SK-N-MC (cell line): ENCODE results near the gene DNAJC16.
"Not testable (repeated sequence)": the region's sequence is repeated elsewhere in the genome, so short reads cannot be mapped to it uniquely, and the experiment has no call there.

Experiments
- EZH2 ChIP-seq: fragments of 200-600 bp; sonication (generic); IDR thresholded peaks from one replicate; pipeline ENCODE4 v1.6.1; 2017; ENCODE audit warnings: antibody characterized with exemption
- POLR2AphosphoS5 ChIP-seq: IDR thresholded peaks from 2 replicates; pipeline ENCODE4 v1.6.1; 2012; ENCODE audit warnings: mild to moderate bottlenecking, low read depth, low read length, borderline replicate concordance

DNA sequence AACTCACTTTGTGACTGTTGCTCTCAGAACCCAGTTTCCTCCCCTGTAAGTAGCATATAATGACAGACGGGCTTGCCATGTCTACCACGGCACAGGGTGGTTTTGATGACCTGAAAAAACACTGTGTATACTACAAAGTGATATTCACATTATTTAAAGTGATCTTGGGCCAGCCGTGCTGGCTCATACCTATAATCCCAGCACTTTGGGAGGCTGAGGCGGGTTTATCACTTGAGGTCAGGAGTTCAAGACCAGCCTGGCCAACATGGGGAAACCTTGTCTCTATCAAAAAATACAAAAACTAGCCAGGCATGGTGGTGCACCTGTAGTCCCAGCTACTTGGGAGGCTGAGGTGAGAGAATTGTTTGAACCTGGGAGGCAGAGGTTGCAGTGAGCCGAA, 12.1 kb upstream of the DNAJC16 start:
- TF ChIP-seq POLR2AphosphoS5, EZH2: not testable (repeated sequence)
